T-helper 2 cell (primary cell): ENCODE measurements around the gene OR2AP1.
A peak's percentile ranks its signal among the peaks of the same experiment; 100 is the strongest.
"Not testable (repeated sequence)": the region's sequence is repeated elsewhere in the genome, so short reads cannot be mapped to it uniquely, and the experiment has no call there.

Source experiments
- DNase-seq, 5 experiments: peaks; one replicate each; pipeline versions ENCODE4 v3.0.0 to v3.0.0-alpha.2; 2012 to 2022
- total RNA-seq, 2 donors: gene quantifications; one replicate each; lab custom pipeline; 2026; lab: John Stamatoyannopoulos, UW

The OR2AP1 gene
- 0 reads per million in 2 donors for total RNA-seq

GRCh38 chr12:55572168-55572567 is at the start of gene OR2AP1:
Gene OR2AP1, plus strand, starts transcription at chr12:55572468. Its CDS starts 1,947 bp downstream, at chr12:55574415.
- DNase-seq, result no peak

GRCh38 chr12:55548235-55548634 is 24.0 kb upstream of the OR2AP1 start:
- DNase-seq, result not testable (repeated sequence)

GRCh38 chr12:55548756-55549155 is 23.5 kb upstream of the OR2AP1 start:
- no peak for DNase-seq

- DNase-seq, result no peak
Observed at GRCh38 chr12:55549302-55549701, 23.0 kb upstream of the OR2AP1 start, which contains the start of gene OR6C4. Gene OR6C4, plus strand, starts transcription at chr12:55549602. Its CDS starts 1,625 bp downstream, at chr12:55551227.

- no peak for DNase-seq
Observed at GRCh38 chr12:55554296-55554695, 18.0 kb upstream of the OR2AP1 start.

- not testable (repeated sequence) for DNase-seq
Observed at GRCh38 chr12:55570060-55570459, 2.2 kb upstream of the OR2AP1 start.

GRCh38 chr12:55570689-55571088 is 1.6 kb upstream of the OR2AP1 start:
- DNase-seq, result not testable (repeated sequence)

GRCh38 chr12:55582066-55582465 is 9.8 kb downstream of the OR2AP1 start:
- no peak for DNase-seq

- DNase-seq, result no peak
Observed at GRCh38 chr12:55585817-55586216, 13.5 kb downstream of the OR2AP1 start.

- DNase-seq, result peak in 1 of 5 experiments; percentile 20
Observed at GRCh38 chr12:55590152-55590551, 17.9 kb downstream of the OR2AP1 start.

GRCh38 chr12:55607821-55608594 is 35.7 kb downstream of the OR2AP1 start:
- no peak for DNase-seq

GRCh38 chr12:55610598-55610997 is 38.3 kb downstream of the OR2AP1 start:
- no peak for DNase-seq

GRCh38 chr12:55612646-55613045 is 40.4 kb downstream of the OR2AP1 start:
- no peak for DNase-seq

GRCh38 chr12:55614764-55615163 is 42.5 kb downstream of the OR2AP1 start:
- no peak for DNase-seq

GRCh38 chr12:55619354-55620138 is 47.3 kb downstream of the OR2AP1 start:
- DNase-seq, result peak in 2 of 5 experiments; percentile 50 to 65

- peak in 1 of 5 experiments; percentile 39 for DNase-seq
Observed at GRCh38 chr12:55624056-55624455, 51.8 kb downstream of the OR2AP1 start.
